Astrocyte (in vitro differentiated cells and primary cell): ENCODE results near the gene RAD21L1.

Experiments
- EZH2 ChIP-seq: IDR thresholded peaks from 2 replicates; pipeline ENCODE4 v1.6.1; 2012; ENCODE audit warnings: mild to moderate bottlenecking, low read length, inconsistent platforms; ENCODE audit not compliant: insufficient read depth
- TF ChIP-seq, protein P1 (sequence below): IDR thresholded peaks from 2 replicates; pipeline ENCODE4 v1.5.1; 2011; ENCODE audit warnings: low read depth, mild to moderate bottlenecking, inconsistent platforms, low read length, moderate library complexity; ENCODE audit not compliant: insufficient read depth

DNA sequence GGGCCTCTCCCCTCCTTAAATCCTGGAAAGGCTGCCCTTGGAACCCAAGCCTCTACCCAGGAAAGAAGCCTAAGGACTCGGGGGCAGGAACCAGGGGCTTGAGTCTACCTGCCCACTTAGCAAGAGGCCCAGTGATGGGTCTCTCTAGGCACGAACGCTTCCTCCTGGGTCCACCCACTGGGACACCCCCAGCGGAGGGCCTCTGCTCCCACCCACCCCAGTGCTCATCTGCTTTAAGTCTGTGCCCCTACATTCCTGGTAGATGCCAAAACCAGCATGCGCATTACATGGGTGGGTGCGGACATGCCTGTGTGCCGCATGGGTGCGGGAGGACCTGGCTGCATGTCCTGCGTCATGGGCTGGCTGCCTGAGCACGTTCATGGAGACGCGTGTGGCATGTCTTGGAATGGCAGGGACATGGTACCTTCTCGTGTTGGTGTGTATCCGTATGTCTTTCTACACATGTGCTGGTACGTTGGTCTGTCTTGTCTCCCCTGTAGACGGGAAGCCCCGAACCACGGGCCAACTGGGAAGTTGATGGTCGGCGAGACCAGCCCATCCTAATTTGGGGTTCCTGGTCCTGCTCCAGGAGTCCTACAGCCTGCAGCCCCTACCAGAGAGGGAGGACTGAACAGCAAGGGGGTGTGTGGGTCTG, 69.6 kb downstream of the RAD21L1 start:
- TF ChIP-seq, protein P1, sequence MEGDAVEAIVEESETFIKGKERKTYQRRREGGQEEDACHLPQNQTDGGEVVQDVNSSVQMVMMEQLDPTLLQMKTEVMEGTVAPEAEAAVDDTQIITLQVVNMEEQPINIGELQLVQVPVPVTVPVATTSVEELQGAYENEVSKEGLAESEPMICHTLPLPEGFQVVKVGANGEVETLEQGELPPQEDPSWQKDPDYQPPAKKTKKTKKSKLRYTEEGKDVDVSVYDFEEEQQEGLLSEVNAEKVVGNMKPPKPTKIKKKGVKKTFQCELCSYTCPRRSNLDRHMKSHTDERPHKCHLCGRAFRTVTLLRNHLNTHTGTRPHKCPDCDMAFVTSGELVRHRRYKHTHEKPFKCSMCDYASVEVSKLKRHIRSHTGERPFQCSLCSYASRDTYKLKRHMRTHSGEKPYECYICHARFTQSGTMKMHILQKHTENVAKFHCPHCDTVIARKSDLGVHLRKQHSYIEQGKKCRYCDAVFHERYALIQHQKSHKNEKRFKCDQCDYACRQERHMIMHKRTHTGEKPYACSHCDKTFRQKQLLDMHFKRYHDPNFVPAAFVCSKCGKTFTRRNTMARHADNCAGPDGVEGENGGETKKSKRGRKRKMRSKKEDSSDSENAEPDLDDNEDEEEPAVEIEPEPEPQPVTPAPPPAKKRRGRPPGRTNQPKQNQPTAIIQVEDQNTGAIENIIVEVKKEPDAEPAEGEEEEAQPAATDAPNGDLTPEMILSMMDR: no peak
- no peak for TF ChIP-seq EZH2
